Activated CD4-positive, alpha-beta memory T cell treated with anti-CD3 and anti-CD28 coated beads for 36 hours (primary cell): ENCODE data around the gene MYO7A. TPM values are rescaled to one million over a fixed set of nuclear protein-coding genes. Genes with fewer than 3 reads are reported as not detected.

ENCODE experiments used
- CTCF ChIA-PET: fragments of 350-600 bp; sonication (Branson Sonifier 250); formaldehyde crosslinking; loops from one replicate; lab custom pipeline; 2021; ENCODE audit warnings: antibody characterized with exemption, inconsistent platforms; lab: Charles Lee
- POLR2A ChIA-PET: fragments of 350-600 bp; sonication (Branson Sonifier 250); formaldehyde crosslinking; loops from one replicate; lab custom pipeline; 2021; ENCODE audit warnings: antibody characterized with exemption; lab: Charles Lee
- DNase-seq: peaks from one replicate; pipeline ENCODE4 v3.0.0-alpha.2; 2020
- H3K27ac Mint-ChIP-seq: one replicate; pipeline ENCODE4 v1.8.0; 2021; ENCODE audit warnings: mixed read lengths
- H3K27me3 Mint-ChIP-seq: one replicate; pipeline ENCODE4 v1.8.0; 2021; ENCODE audit warnings: mixed read lengths
- H3K36me3 Mint-ChIP-seq: one replicate; pipeline ENCODE4 v1.8.0; 2021; ENCODE audit warnings: mixed read lengths
- H3K4me1 Mint-ChIP-seq: one replicate; pipeline ENCODE4 v1.8.0; 2021; ENCODE audit warnings: low read depth, mixed read lengths
- H3K4me3 Mint-ChIP-seq: one replicate; pipeline ENCODE4 v1.8.0; 2021; ENCODE audit warnings: mild to moderate bottlenecking, mixed read lengths
- H3K9me3 Mint-ChIP-seq: one replicate; pipeline ENCODE4 v1.8.0; 2021; ENCODE audit warnings: mixed read lengths
- intact Hi-C: fragments of 100-400 bp; cut with micrococcal nuclease; formaldehyde crosslinking; loops from one replicate; pipeline ENCODE4 v1.15.1; 2023
- total RNA-seq, 2 experiments: library from RNA; stranded (reverse); gene quantifications; one replicate each; pipeline ENCODE4 v1.2.3, GENCODE V29; 2021

MYO7A gene
- total RNA-seq, 2 experiments from 2014 or later, result 0.29 to 0.38 TPM

GRCh38 chr11:77086521-77087472 is 41.2 kb upstream of the MYO7A start:
- Mint-ChIP-seq H3K4me3 (no peak overlapping the region), H3K4me1 (peaks cover 9% of the 10 kb centered on the region), H3K27me3 (no peaks in the 10 kb centered on the region), H3K27ac (no peak overlapping the region), H3K36me3 (no peaks in the 10 kb centered on the region), H3K9me3 (no peaks in the 10 kb centered on the region)
- ChIA-PET POLR2A (no interaction called here), CTCF (interaction anchor here (1.6 kb wide), 1 partner anchor 39 kb away, joined by 6 read pairs; no protein-coding TSS in a partner anchor)
- no peak for DNase-seq
- intact Hi-C loops, result no loop called here

GRCh38 chr11:77087723-77088225 is 40.3 kb upstream of the MYO7A start:
- ChIA-PET CTCF (interaction anchor here (1.6 kb wide), 1 partner anchor 40 kb away, joined by 6 read pairs; no protein-coding TSS in a partner anchor), POLR2A (no interaction called here)
- Mint-ChIP-seq H3K9me3 (no peaks in the 10 kb centered on the region), H3K4me3 (no peak overlapping the region), H3K36me3 (no peaks in the 10 kb centered on the region), H3K27me3 (no peaks in the 10 kb centered on the region), H3K4me1 (peaks cover 4% of the 10 kb centered on the region), H3K27ac (no peak overlapping the region)
- no peak for DNase-seq
- intact Hi-C loops, result no loop called here

DNA sequence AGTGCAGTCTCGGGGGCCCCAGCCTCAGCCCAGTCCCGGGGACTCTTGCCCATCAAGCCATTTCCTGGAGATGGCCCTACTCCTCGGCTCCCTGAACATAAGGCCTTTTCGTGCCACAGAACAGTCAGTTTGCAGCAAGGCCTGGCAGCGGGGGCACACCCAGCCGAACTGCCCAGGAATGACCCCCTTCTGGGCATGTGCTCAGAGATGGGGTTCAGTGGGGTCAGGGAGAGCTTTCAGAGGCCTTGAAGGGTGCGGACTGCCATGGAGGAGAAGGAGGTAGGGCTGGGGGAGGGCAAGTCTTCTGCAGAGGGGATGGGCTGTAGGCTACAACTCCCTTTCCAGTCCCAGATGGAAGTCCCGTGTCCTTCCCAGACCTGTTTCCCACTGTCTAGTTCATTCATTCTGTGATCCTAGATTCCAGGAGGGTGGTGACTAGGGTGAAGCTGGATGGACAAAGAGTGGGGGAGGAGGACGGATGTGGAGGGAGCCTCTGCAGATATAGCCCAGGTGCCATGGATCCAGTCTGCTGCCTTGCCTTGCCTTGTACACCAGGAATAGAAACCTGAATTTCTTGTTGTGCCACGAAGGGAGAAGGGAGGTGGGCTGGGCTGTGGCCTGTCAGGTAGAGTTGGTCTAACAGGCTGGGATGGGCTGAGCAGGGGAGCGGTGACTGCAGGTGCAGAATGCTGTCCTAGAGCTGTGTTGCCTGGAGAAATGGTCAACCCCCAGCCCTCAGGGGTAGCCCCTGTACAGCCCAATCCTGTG is 39.6 kb upstream of the MYO7A start:
- CTCF ChIA-PET, result interaction anchor here (4.4 kb wide), 1 partner anchor 40 kb away, joined by 92 read pairs; no protein-coding TSS in a partner anchor
- Mint-ChIP-seq H3K27ac (no peak overlapping the region), H3K4me1 (peaks cover 2% of the 10 kb centered on the region), H3K4me3 (no peak overlapping the region), H3K36me3 (no peaks in the 10 kb centered on the region), H3K9me3 (no peaks in the 10 kb centered on the region), H3K27me3 (no peaks in the 10 kb centered on the region)
- POLR2A ChIA-PET, result interaction anchor here (0.6 kb wide), 1 partner anchor 99 kb away, joined by 3 read pairs; no protein-coding TSS in a partner anchor
- intact Hi-C loops, result no loop called here
- DNase-seq, result no peak

DNA sequence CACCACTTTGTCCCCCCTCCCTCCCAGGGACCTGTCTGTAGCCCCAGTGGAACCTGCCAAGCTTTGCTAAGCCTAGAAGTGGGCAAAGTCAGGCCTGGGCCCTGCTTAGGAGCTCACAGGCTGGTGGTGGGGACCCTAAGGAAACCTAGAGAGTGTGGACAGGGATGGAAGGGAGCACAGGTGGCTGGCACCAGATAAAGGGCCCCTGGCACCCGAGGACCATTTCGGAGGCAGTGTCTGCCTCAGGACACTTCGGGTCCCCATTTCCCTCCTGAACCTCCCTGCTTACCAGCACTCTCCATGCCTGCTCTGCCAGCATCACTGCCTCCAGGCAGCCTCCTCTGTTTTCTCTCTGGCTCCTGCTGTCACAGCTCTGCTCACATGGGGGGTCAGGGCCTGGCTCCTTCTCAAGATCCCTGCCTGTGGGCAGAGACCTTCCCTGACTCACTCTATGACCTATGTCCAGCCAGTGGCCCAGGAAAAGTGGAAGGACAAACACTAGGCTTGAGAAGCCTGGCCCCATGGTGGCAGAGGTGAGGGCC is 39.0 kb upstream of the MYO7A start:
- Mint-ChIP-seq H3K27me3 (no peaks in the 10 kb centered on the region), H3K36me3 (no peaks in the 10 kb centered on the region), H3K9me3 (no peaks in the 10 kb centered on the region), H3K4me1 (peaks cover 2% of the 10 kb centered on the region), H3K4me3 (no peak overlapping the region), H3K27ac (no peak overlapping the region)
- ChIA-PET POLR2A (interaction anchor here (0.6 kb wide), 1 partner anchor 98 kb away, joined by 3 read pairs; no protein-coding TSS in a partner anchor), CTCF (interaction anchor here (0.5 to 4.4 kb wide), 2 partner anchors 40 to 140 kb away, joined by 3 to 92 read pairs; no protein-coding TSS in a partner anchor)
- DNase-seq, result no peak
- intact Hi-C loops, result no loop called here

- no peaks in the 10 kb centered on the region for H3K27me3 Mint-ChIP-seq
- POLR2A ChIA-PET, result no interaction called here
- no peaks in the 10 kb centered on the region for H3K9me3 Mint-ChIP-seq
Measured at GRCh38 chr11:77090046-77090372, 38.0 kb upstream of the MYO7A start.

GRCh38 chr11:77090373-77091111 is 37.5 kb upstream of the MYO7A start:
- CTCF ChIA-PET, result interaction anchor here (1.0 to 4.4 kb wide), 29 partner anchors 8 to 368 kb away, joined by 3 to 92 read pairs (median 6); partner anchors contain the start of gene MYO7A
- H3K9me3 Mint-ChIP-seq, result no peaks in the 10 kb centered on the region
- DNase-seq, result no peak
- H3K27me3 Mint-ChIP-seq, result no peaks in the 10 kb centered on the region
- H3K4me3 Mint-ChIP-seq, result no peak overlapping the region
- intact Hi-C loops, result loop anchor here (1.0 to 5.0 kb wide), 5 partner anchors 24 to 358 kb away; partner anchors contain the start of gene CAPN5
- H3K27ac Mint-ChIP-seq, result no peak overlapping the region
- POLR2A ChIA-PET, result no interaction called here
- no peaks in the 10 kb centered on the region for H3K36me3 Mint-ChIP-seq
- peaks cover 2% of the 10 kb centered on the region for H3K4me1 Mint-ChIP-seq

More at GRCh38 chr11:77090046-77090372, 38.0 kb upstream of the MYO7A start:
- DNase-seq, result no peak
- H3K36me3 Mint-ChIP-seq, result no peaks in the 10 kb centered on the region
- CTCF ChIA-PET, result interaction anchor here (1.7 to 4.4 kb wide), 11 partner anchors 8 to 356 kb away, joined by 8 to 92 read pairs (median 23); partner anchors contain the start of gene MYO7A
- no peak overlapping the region for H3K4me3 Mint-ChIP-seq
- no peak overlapping the region for H3K27ac Mint-ChIP-seq
- H3K4me1 Mint-ChIP-seq, result peaks cover 2% of the 10 kb centered on the region
- intact Hi-C loops, result loop anchor here (5.0 kb wide), 3 partner anchors 168 to 358 kb away; no protein-coding TSS in a partner anchor

DNA sequence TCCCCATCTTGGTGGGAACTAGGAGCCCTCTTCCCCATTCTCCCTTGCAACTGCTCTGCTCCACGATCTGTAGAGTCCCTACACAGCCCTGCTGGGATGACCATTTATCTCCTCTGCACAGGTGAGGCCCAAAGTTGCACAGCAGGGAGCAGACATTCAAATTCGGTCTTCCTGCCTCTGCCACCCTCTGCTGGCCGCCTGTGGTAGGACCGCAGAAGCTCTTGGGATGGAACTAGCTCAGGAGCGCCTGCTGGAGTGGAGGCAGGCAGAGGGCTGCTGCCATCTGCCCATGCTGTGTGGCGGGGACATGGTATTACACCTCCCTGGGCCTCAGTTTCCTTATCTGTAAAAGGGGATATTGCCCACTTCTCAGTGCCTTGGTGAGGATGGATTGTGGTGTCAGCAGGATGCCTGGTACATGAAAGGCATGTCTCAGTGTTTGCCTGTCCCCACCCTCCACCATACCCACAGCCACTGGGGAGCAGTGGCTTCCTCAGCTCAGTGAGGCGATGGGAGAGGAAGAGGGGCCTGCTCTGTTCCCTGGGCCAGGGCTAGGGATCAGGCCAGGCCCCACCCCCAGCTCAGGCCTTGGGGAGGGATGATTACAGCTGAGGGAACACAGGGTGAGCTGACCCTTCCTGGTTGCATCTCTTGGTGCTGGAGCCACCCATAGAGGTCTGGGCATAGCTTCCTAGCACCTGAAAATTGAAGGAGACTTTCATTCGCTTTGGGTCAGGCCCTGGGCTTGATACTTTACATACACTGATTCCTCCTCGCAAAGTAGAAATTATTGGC is 36.7 kb upstream of the MYO7A start:
- Mint-ChIP-seq H3K9me3 (no peaks in the 10 kb centered on the region), H3K27ac (no peak overlapping the region), H3K4me1 (peaks cover 2% of the 10 kb centered on the region), H3K27me3 (no peaks in the 10 kb centered on the region), H3K4me3 (no peak overlapping the region), H3K36me3 (no peaks in the 10 kb centered on the region)
- ChIA-PET POLR2A (no interaction called here), CTCF (interaction anchor here (0.6 to 4.4 kb wide), 40 partner anchors 9 to 457 kb away, joined by 3 to 92 read pairs (median 5); partner anchors contain the start of genes CAPN5 and MYO7A)
- intact Hi-C loops, result loop anchor here (1.0 to 5.0 kb wide), 5 partner anchors 25 to 359 kb away; partner anchors contain the start of gene CAPN5
- peak; percentile 86 for DNase-seq

DNA sequence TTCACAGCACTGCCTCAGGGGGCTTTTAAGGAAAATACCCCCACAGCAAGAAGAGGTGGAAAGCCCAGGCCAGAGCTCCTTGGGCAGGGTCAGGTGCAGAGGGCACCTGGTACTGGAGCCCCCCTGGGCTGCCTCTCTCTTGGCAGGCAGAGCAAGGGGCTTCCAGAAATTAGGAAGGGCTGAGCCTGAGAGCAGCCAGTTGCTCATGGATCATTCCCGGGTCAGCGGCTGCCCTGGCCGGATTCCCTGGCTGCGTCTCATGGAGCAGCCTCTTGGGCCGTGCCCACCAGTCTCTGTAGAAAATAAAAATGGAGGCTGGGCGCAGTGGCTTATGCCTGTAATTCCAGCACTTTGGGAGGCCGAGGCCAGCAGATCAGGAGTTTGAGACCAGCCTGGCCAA is 35.7 kb upstream of the MYO7A start:
- DNase-seq, result no peak
- Mint-ChIP-seq H3K4me3 (no peak overlapping the region), H3K4me1 (peaks cover 2% of the 10 kb centered on the region), H3K27me3 (no peaks in the 10 kb centered on the region), H3K9me3 (no peaks in the 10 kb centered on the region), H3K27ac (no peak overlapping the region), H3K36me3 (no peaks in the 10 kb centered on the region)
- ChIA-PET CTCF (interaction anchor here (1.3 to 4.4 kb wide), 14 partner anchors 9 to 294 kb away, joined by 3 to 92 read pairs (median 18); partner anchors contain the start of genes CAPN5 and MYO7A), POLR2A (no interaction called here)
- intact Hi-C loops, result loop anchor here (5.0 kb wide), 3 partner anchors 170 to 360 kb away; no protein-coding TSS in a partner anchor

DNA sequence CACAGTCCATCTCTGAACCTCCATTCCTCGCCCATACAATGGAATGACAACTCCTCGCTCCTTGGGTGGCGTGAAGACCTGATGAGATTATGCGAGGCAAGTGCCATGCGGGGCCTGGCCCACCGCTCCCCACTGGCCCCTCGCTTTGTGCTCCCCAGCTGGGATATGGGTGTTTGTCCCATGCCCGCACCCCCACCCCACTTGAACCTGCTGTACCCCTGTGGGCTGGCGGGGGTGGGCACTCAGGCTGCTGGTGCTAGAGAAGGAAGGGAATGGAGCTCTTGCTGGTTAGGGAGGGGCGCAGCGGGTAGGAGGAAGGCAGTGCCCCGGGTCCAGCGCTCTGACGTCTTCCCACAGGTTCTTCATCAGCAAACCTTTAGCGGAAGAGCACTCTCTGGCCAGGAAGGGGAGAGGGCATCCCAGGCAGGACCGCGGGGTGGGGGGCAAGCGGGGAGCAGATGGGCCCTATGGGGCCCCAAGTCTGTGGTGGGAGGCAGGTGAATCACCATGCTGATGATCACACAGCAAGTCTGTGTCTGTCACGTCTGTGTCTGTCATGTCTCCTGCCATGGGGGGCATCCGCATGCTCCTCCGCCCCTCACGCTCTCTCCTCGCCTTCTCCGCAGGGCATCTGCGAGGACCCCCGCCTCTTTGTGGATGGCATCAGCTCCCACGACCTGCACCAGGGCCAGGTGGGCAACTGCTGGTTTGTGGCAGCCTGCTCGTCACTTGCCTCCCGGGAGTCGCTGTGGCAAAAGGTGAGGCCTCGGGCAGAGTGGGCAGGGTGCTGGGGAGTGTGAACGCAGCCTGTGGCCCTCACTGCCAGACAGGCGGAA is 34.8 kb upstream of the MYO7A start:
- POLR2A ChIA-PET, result no interaction called here
- H3K9me3 Mint-ChIP-seq, result no peaks in the 10 kb centered on the region
- CTCF ChIA-PET, result interaction anchor here (1.0 to 3.6 kb wide), 5 partner anchors 8 to 294 kb away, joined by 3 to 32 read pairs (median 9); no protein-coding TSS in a partner anchor
- H3K4me1 Mint-ChIP-seq, result peaks cover 2% of the 10 kb centered on the region
- no peak for DNase-seq
- no peak overlapping the region for H3K27ac Mint-ChIP-seq
- no peaks in the 10 kb centered on the region for H3K36me3 Mint-ChIP-seq
- intact Hi-C loops, result loop anchor here (5.0 kb wide), 3 partner anchors 171 to 361 kb away; no protein-coding TSS in a partner anchor
- H3K27me3 Mint-ChIP-seq, result no peaks in the 10 kb centered on the region
- no peak overlapping the region for H3K4me3 Mint-ChIP-seq
